NCI-H69 (cell line): ENCODE data around the gene ERAS.
A peak's percentile ranks its signal among the peaks of the same experiment; 100 is the strongest.
"Not testable (repeated sequence)": the region's sequence is repeated elsewhere in the genome, so short reads cannot be mapped to it uniquely, and the experiment has no call there.

Source experiments
- DNase-seq: peaks from one replicate; lab custom pipeline; 2025; lab: John Stamatoyannopoulos, UW

ERAS gene

GRCh38 chrX:48794911-48795515, 31.3 kb upstream of the ERAS start:
- DNase-seq, result no peak

GRCh38 chrX:48798318-48798717, 28.0 kb upstream of the ERAS start:
- no peak for DNase-seq

GRCh38 chrX:48800574-48801279, 25.6 kb upstream of the ERAS start:
- DNase-seq, result peak; percentile 17

GRCh38 chrX:48801280-48802088, 24.8 kb upstream of the ERAS start, which contains the start of gene HDAC6:
TSS of gene HDAC6 (plus strand) at chrX:48802067. CDS start at chrX:48802693, 626 bp downstream.
- DNase-seq, result peak; percentile 99

- peak; percentile 88 for DNase-seq
Observed at GRCh38 chrX:48802089-48802904, 24.0 kb upstream of the ERAS start.

GRCh38 chrX:48802905-48803200, 23.5 kb upstream of the ERAS start:
- no peak for DNase-seq

- peak; percentile 4 for DNase-seq
Observed at GRCh38 chrX:48806081-48806480, 20.2 kb upstream of the ERAS start.

GRCh38 chrX:48813644-48814043, 12.7 kb upstream of the ERAS start:
- no peak for DNase-seq

GRCh38 chrX:48814722-48815121, 11.6 kb upstream of the ERAS start:
- DNase-seq, result no peak

GRCh38 chrX:48815266-48815665, 11.0 kb upstream of the ERAS start:
- DNase-seq, result no peak

GRCh38 chrX:48816014-48816810, 10.1 kb upstream of the ERAS start:
- no peak for DNase-seq

GRCh38 chrX:48818098-48818497, 8.2 kb upstream of the ERAS start:
- no peak for DNase-seq

GRCh38 chrX:48818866-48819265, 7.4 kb upstream of the ERAS start:
- DNase-seq, result no peak

- not testable (repeated sequence) for DNase-seq
Observed at GRCh38 chrX:48819394-48819793, 6.9 kb upstream of the ERAS start.

- DNase-seq, result no peak
Observed at GRCh38 chrX:48823053-48823452, 3.3 kb upstream of the ERAS start.

- no peak for DNase-seq
Observed at GRCh38 chrX:48824066-48824465, 2.2 kb upstream of the ERAS start.

- DNase-seq, result no peak
Observed at GRCh38 chrX:48826876-48827653, 752 bp downstream of the ERAS start.

GRCh38 chrX:48827654-48827968, 1.3 kb downstream of the ERAS start:
- no peak for DNase-seq

GRCh38 chrX:48829016-48829735, 2.9 kb downstream of the ERAS start:
- no peak for DNase-seq
